Vagina (tissue), 2 donors: Measurements from ENCODE around the gene INHBB.

Experiments
- POLR2AphosphoS5 ChIP-seq, 2 donors: sonication (generic); formaldehyde crosslinking; IDR thresholded peaks; one replicate each; pipeline ENCODE4 v1.9.0; 2017; ENCODE audit warnings: antibody characterized with exemption in 2 of 2, mild to moderate bottlenecking in 2 of 2, low read depth in 1 of 2; ENCODE audit not compliant: insufficient read depth in 1 of 2
- TF ChIP-seq, protein P1 (sequence below), 3 experiments: fragments of 450-650 bp in 2 of 3; fragments of 200-600 bp in 1 of 3; sonication (generic) in 1 of 3; IDR thresholded peaks; one replicate each; pipeline ENCODE4 v1.5.1; 2017 to 2019; ENCODE audit warnings: antibody characterized with exemption in 3 of 3, mild to moderate bottlenecking in 2 of 3, moderate library complexity in 2 of 3

- TF ChIP-seq, protein P1, sequence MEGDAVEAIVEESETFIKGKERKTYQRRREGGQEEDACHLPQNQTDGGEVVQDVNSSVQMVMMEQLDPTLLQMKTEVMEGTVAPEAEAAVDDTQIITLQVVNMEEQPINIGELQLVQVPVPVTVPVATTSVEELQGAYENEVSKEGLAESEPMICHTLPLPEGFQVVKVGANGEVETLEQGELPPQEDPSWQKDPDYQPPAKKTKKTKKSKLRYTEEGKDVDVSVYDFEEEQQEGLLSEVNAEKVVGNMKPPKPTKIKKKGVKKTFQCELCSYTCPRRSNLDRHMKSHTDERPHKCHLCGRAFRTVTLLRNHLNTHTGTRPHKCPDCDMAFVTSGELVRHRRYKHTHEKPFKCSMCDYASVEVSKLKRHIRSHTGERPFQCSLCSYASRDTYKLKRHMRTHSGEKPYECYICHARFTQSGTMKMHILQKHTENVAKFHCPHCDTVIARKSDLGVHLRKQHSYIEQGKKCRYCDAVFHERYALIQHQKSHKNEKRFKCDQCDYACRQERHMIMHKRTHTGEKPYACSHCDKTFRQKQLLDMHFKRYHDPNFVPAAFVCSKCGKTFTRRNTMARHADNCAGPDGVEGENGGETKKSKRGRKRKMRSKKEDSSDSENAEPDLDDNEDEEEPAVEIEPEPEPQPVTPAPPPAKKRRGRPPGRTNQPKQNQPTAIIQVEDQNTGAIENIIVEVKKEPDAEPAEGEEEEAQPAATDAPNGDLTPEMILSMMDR (IDR thresholded peaks at IDR 0.05) = no peak
- TF ChIP-seq POLR2AphosphoS5 (IDR thresholded peaks at IDR 0.05; ENCODE audit: insufficient read depth in 1 of 2, low read depth in 1 of 2) = no peak
Observed at GRCh38 chr2:120330946-120331822, 14.8 kb upstream of the INHBB start.
